H1 (cell line): ENCODE data around the gene ARHGAP10. TPM values are rescaled to one million over a fixed set of nuclear protein-coding genes. Genes with fewer than 3 reads are reported as not detected.

Experiments used
- CTCF ChIA-PET: fragments of 300-600 bp; sonication (Branson Sonifier 250); formaldehyde crosslinking; loops from one replicate; lab custom pipeline; 2021; ENCODE audit not compliant: partially characterized antibody; lab: Charles Lee
- POLR2A ChIA-PET: fragments of 300-600 bp; sonication (Branson Sonifier 250); formaldehyde crosslinking; loops from one replicate; lab custom pipeline; 2021; ENCODE audit warnings: inconsistent platforms; ENCODE audit not compliant: partially characterized antibody; lab: Charles Lee
- DNase-seq, 2 experiments: peaks; one replicate each; pipeline versions ENCODE4 v3.0.0 to v3.0.0-alpha.2; 2010 to 2022; ENCODE audit warnings: low spot score in 2 of 2, low read depth in 1 of 2, mixed read lengths in 1 of 2
- FAIRE-seq: peaks from 2 replicates; lab custom pipeline; 2011; peaks lifted over from hg19 to GRCh38; lab: Jason Lieb, UNC
- H2AFZ ChIP-seq: 2 replicates; pipeline ENCODE4 v1.8.1; 2012; ENCODE audit warnings: low read length, inconsistent platforms
- H2AK5ac ChIP-seq: 2 replicates; pipeline ENCODE4 v1.6.1; 2013; ENCODE audit warnings: low read depth, low read length
- H2BK120ac ChIP-seq: replicated peaks from 2 replicates; pipeline ENCODE3; 2013; ENCODE audit warnings: low read depth, low read length, inconsistent platforms
- H2BK12ac ChIP-seq: 2 replicates; pipeline ENCODE4 v1.6.1; 2013; ENCODE audit warnings: low read depth, low read length
- H2BK15ac ChIP-seq: 2 replicates; pipeline ENCODE4 v1.6.1; 2013; ENCODE audit warnings: low read length
- H2BK20ac ChIP-seq: 2 replicates; pipeline ENCODE4 v1.6.1; 2013; ENCODE audit warnings: low read length
- H2BK5ac ChIP-seq: 2 replicates; pipeline ENCODE4 v1.6.1; 2013; ENCODE audit warnings: low read depth, low read length
- H3K14ac ChIP-seq: 2 replicates; pipeline ENCODE4 v1.6.1; 2013; ENCODE audit warnings: inconsistent platforms; ENCODE audit not compliant: insufficient read length
- H3K18ac ChIP-seq: 2 replicates; pipeline ENCODE4 v1.6.1; 2013; ENCODE audit warnings: low read length; ENCODE audit errors: extremely low read depth
- H3K23ac ChIP-seq: 2 replicates; pipeline ENCODE4 v1.6.1; 2013; ENCODE audit warnings: inconsistent platforms; ENCODE audit not compliant: insufficient read length
- H3K23me2 ChIP-seq: 2 replicates; pipeline ENCODE4 v1.6.1; 2013; ENCODE audit warnings: low read depth, low read length
- H3K27ac ChIP-seq: 2 replicates; pipeline ENCODE4 v1.6.1; 2011; ENCODE audit warnings: low read depth, low read length, inconsistent platforms
- H3K27me3 ChIP-seq, 4 experiments: replicated peaks in 1 of 4; 1 replicate in 1 of 4; 2 replicates in 3 of 4; pipeline versions ENCODE4 v1.6.1 to v1.8.1; 2011 to 2013; ENCODE audit warnings: low read length in 3 of 4, mild to moderate bottlenecking in 3 of 4, inconsistent platforms in 2 of 4, mixed read lengths in 2 of 4, moderate library complexity in 1 of 4; ENCODE audit not compliant: control insufficient read depth in 3 of 4, insufficient read depth in 3 of 4; ENCODE audit errors: extremely low read depth in 1 of 4
- H3K36me3 ChIP-seq, 4 experiments: 2 replicates each; pipeline versions ENCODE4 v1.6.1 to v1.8.1; 2011 to 2013; ENCODE audit warnings: mild to moderate bottlenecking in 4 of 4, low read length in 3 of 4, moderate library complexity in 2 of 4, control low read depth in 1 of 4, inconsistent platforms in 1 of 4; ENCODE audit not compliant: insufficient read depth in 4 of 4, control insufficient read depth in 2 of 4
- H3K4ac ChIP-seq: replicated peaks from 2 replicates; pipeline ENCODE3; 2013; ENCODE audit warnings: low read length, low read depth, mixed read lengths, inconsistent platforms; ENCODE audit not compliant: insufficient read length
- H3K4me1 ChIP-seq, 4 experiments: replicated peaks in 1 of 4; 1 replicate in 1 of 4; 2 replicates in 3 of 4; pipeline versions ENCODE4 v1.6.1 to v1.8.1; 2011 to 2013; ENCODE audit warnings: low read length in 3 of 4, inconsistent platforms in 2 of 4, mixed read lengths in 1 of 4; ENCODE audit not compliant: insufficient read depth in 4 of 4, control insufficient read depth in 3 of 4
- H3K4me2 ChIP-seq, 2 experiments: 2 replicates each; pipeline versions ENCODE4 v1.6.1 to v1.8.1; 2011 to 2013; ENCODE audit warnings: low read depth in 2 of 2, low read length in 2 of 2, control low read depth in 1 of 2, inconsistent platforms in 1 of 2, mild to moderate bottlenecking in 1 of 2; ENCODE audit not compliant: insufficient read depth in 1 of 2
- H3K4me3 ChIP-seq, 4 experiments: fragments of 200-600, 300-600 bp in 1 of 4; sonication (generic), shearing (Covaris generic), sonication (Bioruptor Twin) in 1 of 4; 2 replicates each; pipeline versions ENCODE4 v1.5.1 to v1.8.1; 2011 to 2016; ENCODE audit warnings: low read length in 4 of 4, low read depth in 3 of 4, control low read depth in 2 of 4, inconsistent platforms in 2 of 4, mild to moderate bottlenecking in 2 of 4, mixed read lengths in 1 of 4, moderate library complexity in 1 of 4; ENCODE audit not compliant: insufficient read depth in 2 of 4; ENCODE audit errors: extremely low read depth in 1 of 4
- H3K56ac ChIP-seq: replicated peaks from 2 replicates; pipeline ENCODE3; 2013; ENCODE audit warnings: low read depth, mild to moderate bottlenecking, mixed read lengths, low read length, inconsistent platforms; ENCODE audit not compliant: insufficient read length
- H3K79me1 ChIP-seq: 2 replicates; pipeline ENCODE4 v1.6.1; 2013; ENCODE audit warnings: low read depth, low read length, control low read depth
- H3K79me2 ChIP-seq, 2 experiments: 2 replicates each; pipeline versions ENCODE4 v1.6.1 to v1.8.1; 2012 to 2013; ENCODE audit warnings: low read length in 2 of 2, mild to moderate bottlenecking in 2 of 2, inconsistent platforms in 1 of 2; ENCODE audit not compliant: insufficient read depth in 2 of 2, control insufficient read depth in 1 of 2
- H3K9ac ChIP-seq, 4 experiments: replicated peaks in 1 of 4; 1 replicate in 1 of 4; 2 replicates in 3 of 4; pipeline versions ENCODE4 v1.6.1 to v1.8.1; 2011 to 2013; ENCODE audit warnings: low read depth in 3 of 4, low read length in 3 of 4, control low read depth in 2 of 4, mild to moderate bottlenecking in 2 of 4, moderate library complexity in 2 of 4, inconsistent platforms in 1 of 4; ENCODE audit errors: extremely low read depth in 1 of 4
- H3K9me3 ChIP-seq, 2 experiments: 2 replicates each; pipeline versions ENCODE4 v1.6.1 to v1.8.1; 2012 to 2013; ENCODE audit warnings: mild to moderate bottlenecking in 2 of 2, moderate library complexity in 2 of 2, control low read depth in 1 of 2, inconsistent platforms in 1 of 2, low read depth in 1 of 2, low read length in 1 of 2, mixed read lengths in 1 of 2; ENCODE audit not compliant: insufficient read depth in 2 of 2
- H4K20me1 ChIP-seq, 2 experiments: replicated peaks in 1 of 2; 2 replicates each; pipeline versions ENCODE3 to v1.8.1; 2011 to 2013; ENCODE audit warnings: inconsistent platforms in 2 of 2, low read length in 2 of 2, mild to moderate bottlenecking in 1 of 2; ENCODE audit not compliant: insufficient read depth in 2 of 2, control insufficient read depth in 1 of 2
- H4K5ac ChIP-seq: 2 replicates; pipeline ENCODE4 v1.6.1; 2013; ENCODE audit warnings: low read length, low read depth, mixed read lengths, inconsistent platforms; ENCODE audit not compliant: insufficient read length
- H4K8ac ChIP-seq: 2 replicates; pipeline ENCODE4 v1.8.0; 2013; ENCODE audit warnings: mild to moderate bottlenecking, moderate library complexity, low read length, inconsistent platforms; ENCODE audit not compliant: insufficient read depth; ENCODE audit errors: extremely low read depth
- H4K91ac ChIP-seq: replicated peaks from 2 replicates; pipeline ENCODE3; 2013; ENCODE audit warnings: low read length, mixed read lengths, inconsistent platforms; ENCODE audit not compliant: insufficient read length
- KDM1A ChIP-seq: fragments of 200-600, 300-600 bp; sonication (generic); IDR thresholded peaks from 2 replicates; pipeline ENCODE4 v1.7.1; 2016; ENCODE audit warnings: mild to moderate bottlenecking, low read length, borderline replicate concordance
- YY1 ChIP-seq: IDR thresholded peaks from 2 replicates; pipeline ENCODE4 v1.6.1; 2011; ENCODE audit warnings: low read depth, mild to moderate bottlenecking, low read length
- WGBS, 2 experiments: shearing (Covaris generic) in 1 of 2; methylation state at CpG; one replicate each; pipeline versions ENCODE4 v1.1.6 to v1.1.7; 2013 to 2015; ENCODE audit warnings: low lambda C conversion rate in 2 of 2, mixed read lengths in 2 of 2, inconsistent platforms in 1 of 2, low coverage in 1 of 2, missing lambda C conversion rate in 1 of 2; ENCODE audit not compliant: insufficient replicate concordance in 2 of 2, insufficient coverage in 1 of 2, insufficient read length in 1 of 2; ENCODE audit errors: extremely low coverage in 1 of 2, missing lambda C conversion rate in 1 of 2; 5-methylcytosine and 5-hydroxymethylcytosine counted together
- polyA plus RNA-seq, 7 experiments: library from polyadenylated mRNA; depleted of rRNA in 3 of 7; stranded (reverse) in 5 of 7; unstranded in 2 of 7; fragments of >200 nt in 5 of 7; fragments of 200-250 nt in 2 of 7; gene quantifications; 1 replicate in 5 of 7; 2 replicates in 1 of 7; 4 replicates in 1 of 7; pipeline versions ENCODE4 v1.2.1 to v1.2.3, GENCODE V29; 2011 to 2013; ENCODE audit warnings: missing spikeins in 2 of 7, mixed read lengths in 2 of 7
- total RNA-seq: library from RNA; stranded (reverse); fragmentation: NEBNext Ultra II Directional; extraction: Animal tissue kit (Norgen Biotek cat#: 25700); gene quantifications from 2 replicates; pipeline ENCODE4 v1.2.1, GENCODE V29; 2021

Gene ARHGAP10
- total and polyA plus RNA-seq, 2 of the 8 experiments (the other 6 are each of a cell fraction or from before 2014, with no cell fraction given), result 3.7 to 6.1 TPM

DNA sequence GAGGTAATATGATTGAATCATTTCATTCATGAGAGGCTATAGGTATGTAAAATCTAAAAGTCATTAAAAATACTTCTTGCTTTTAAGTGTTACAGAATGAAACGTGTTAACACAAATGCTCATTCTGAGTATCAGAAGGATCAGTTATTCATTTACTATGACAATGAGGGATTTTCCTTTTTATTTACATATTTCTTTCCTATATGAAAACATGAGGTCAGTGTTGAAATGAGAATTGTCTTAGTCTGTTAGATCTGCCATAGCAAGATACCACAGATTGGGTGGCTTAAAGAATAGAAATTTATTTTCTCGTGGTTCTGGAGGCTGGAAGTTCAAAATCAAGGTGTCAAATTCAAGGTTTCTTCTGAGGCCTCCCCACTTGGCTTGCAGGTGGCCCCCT, 181.2 kb downstream of the ARHGAP10 start:
- no peak for FAIRE-seq
- POLR2A ChIA-PET, result no interaction called here
- no peak for DNase-seq
- Histone ChIP-seq H3K4me1 (peaks cover 0 to 5% (median 2%) of the 10 kb centered on the region in 4 experiments; a peak in 2 of 7 replicates), H3K9me3 (no peaks in the 10 kb centered on the region), H4K8ac (no peak overlapping the region), H3K56ac (no peak overlapping the region), H3K14ac (no peak overlapping the region), H3K27me3 (no peaks in the 10 kb centered on the region), H3K4me2 (no peak overlapping the region), H3K4me3 (no peak overlapping the region), H4K91ac (no peak overlapping the region), H4K20me1 (no peaks in the 10 kb centered on the region), H2BK5ac (no peak overlapping the region), H3K36me3 (no peaks in the 10 kb centered on the region), H2AFZ (no peak overlapping the region), H2BK12ac (no peak overlapping the region), H3K79me1 (no peaks in the 10 kb centered on the region), H3K9ac (no peak overlapping the region), H2BK15ac (no peak overlapping the region), H4K5ac (no peak overlapping the region), H3K23me2 (no peaks in the 10 kb centered on the region), H3K4ac (no peak overlapping the region), H3K27ac (no peak overlapping the region), H2BK120ac (no peak overlapping the region), H3K18ac (no peak overlapping the region), H2AK5ac (no peak overlapping the region), H3K23ac (no peak overlapping the region), H3K79me2 (no peaks in the 10 kb centered on the region), H2BK20ac (no peak overlapping the region)
- WGBS, 2 experiments, result 81% methylated on average over 2 of the region's 2 CpGs; no CpG with 5 or more reads in 1 of the 2 experiments
- TF ChIP-seq KDM1A (no peak), YY1 (no peak)
- CTCF ChIA-PET, result no interaction called here
